Stimulated activated CD4-positive, alpha-beta T cell treated with anti-CD3 and anti-CD28 coated beads, Interleukin-4, amount 100 ng/mL, for 4 hours (primary cell): Measurements from ENCODE around the gene TARBP1.
"Not testable (repeated sequence)": the region's sequence is repeated elsewhere in the genome, so short reads cannot be mapped to it uniquely, and the experiment has no call there.

Experiments used
- DNase-seq, 2 experiments: peaks; one replicate each; pipeline ENCODE4 v3.0.0-alpha.2; 2020

Gene TARBP1

GRCh38 chr1:234478481-234479309 is at the start of gene TARBP1:
TARBP1 (minus strand) TSS chr1:234479179; CDS start chr1:234479103, 76 bp downstream.
- peak; percentile 71 to 75 for DNase-seq

- DNase-seq = no peak
Measured at GRCh38 chr1:234528074-234528865, 49.3 kb upstream of the TARBP1 start.

- no peak for DNase-seq
Measured at GRCh38 chr1:234527346-234527745, 48.4 kb upstream of the TARBP1 start.

- no peak for DNase-seq
Measured at GRCh38 chr1:234526922-234527321, 47.9 kb upstream of the TARBP1 start.

GRCh38 chr1:234525099-234525799 is 46.3 kb upstream of the TARBP1 start:
- no peak for DNase-seq

- no peak for DNase-seq
Measured at GRCh38 chr1:234521836-234522235, 42.9 kb upstream of the TARBP1 start.

- DNase-seq = no peak
Measured at GRCh38 chr1:234520908-234521817, 42.2 kb upstream of the TARBP1 start.

GRCh38 chr1:234519506-234519905 is 40.5 kb upstream of the TARBP1 start:
- DNase-seq = no peak

- no peak for DNase-seq
Measured at GRCh38 chr1:234518876-234519275, 39.9 kb upstream of the TARBP1 start.

- DNase-seq = not testable (repeated sequence)
Measured at GRCh38 chr1:234518086-234518485, 39.1 kb upstream of the TARBP1 start.

GRCh38 chr1:234517110-234517802 is 38.3 kb upstream of the TARBP1 start:
- no peak for DNase-seq

GRCh38 chr1:234515821-234516241 is 36.9 kb upstream of the TARBP1 start:
- DNase-seq = no peak

GRCh38 chr1:234515411-234515810 is 36.4 kb upstream of the TARBP1 start:
- DNase-seq = no peak

GRCh38 chr1:234512451-234512861 is 33.5 kb upstream of the TARBP1 start:
- no peak for DNase-seq

GRCh38 chr1:234509457-234510328 is 30.7 kb upstream of the TARBP1 start:
- DNase-seq = no peak

GRCh38 chr1:234507626-234508387 is 28.8 kb upstream of the TARBP1 start:
- no peak for DNase-seq

- no peak for DNase-seq
Measured at GRCh38 chr1:234507089-234507488, 28.1 kb upstream of the TARBP1 start.

GRCh38 chr1:234505769-234506102 is 26.8 kb upstream of the TARBP1 start:
- no peak for DNase-seq

GRCh38 chr1:234504969-234505768 is 26.2 kb upstream of the TARBP1 start:
- no peak for DNase-seq
